ENCODE data around the gene BBC3. TPM values are rescaled to one million over a fixed set of nuclear protein-coding genes. Genes with fewer than 3 reads are reported as not detected.

The BBC3 gene
- polyA plus RNA-seq, 1 donor (not counting 4 experiments of a cell fraction or from before 2014, with no cell fraction given): 1.1 TPM

DNA sequence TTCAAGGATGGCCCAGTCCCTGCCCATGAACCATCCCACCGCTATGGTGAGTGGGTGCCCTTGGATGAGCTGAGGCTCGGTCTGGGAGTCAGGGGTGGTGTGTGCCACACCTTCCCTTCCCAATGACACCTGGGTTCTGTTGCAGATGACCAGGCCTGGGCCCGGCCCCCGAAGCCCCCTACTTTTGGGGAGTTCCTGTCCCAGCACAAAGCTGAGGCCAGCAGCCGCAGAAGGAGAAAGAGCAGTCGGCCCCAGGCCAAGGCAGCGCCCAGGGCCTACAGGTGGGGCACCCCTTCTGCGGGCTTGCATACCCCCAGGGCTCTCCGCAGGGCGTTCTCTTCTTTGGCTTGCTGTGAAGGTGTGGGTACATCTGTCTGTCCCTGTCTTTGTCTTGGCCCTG, 39.4 kb upstream of the BBC3 start:
- dilution Hi-C loops (cut with MboI; ENCODE audit: extremely low pct_ligation_motif_present, low sequenced_read_pairs): no loop called here
- H3K9me1 ChIP-seq (ENCODE audit: control insufficient read depth, extremely low read depth, insufficient read depth, low read length): no peaks in the 10 kb centered on the region
- peaks cover 7 to 12% of the 10 kb centered on the region in 2 experiments for H3K36me3 ChIP-seq (ENCODE audit: control insufficient read depth in 2 of 2, extremely low read depth in 1 of 2, insufficient read depth in 2 of 2, low read length in 2 of 2)
- no peak overlapping the region for H3K27ac ChIP-seq (ENCODE audit: control insufficient read depth, insufficient read depth, low read length)
- no peaks in the 10 kb centered on the region for H3K9me3 ChIP-seq (ENCODE audit: control insufficient read depth, low read depth, low read length)
- H2AFZ ChIP-seq (ENCODE audit: control insufficient read depth, low read length): no peak overlapping the region
- no peaks in the 10 kb centered on the region for H3K79me2 ChIP-seq (ENCODE audit: control insufficient read depth, insufficient read depth, low read length)
- H3K4me2 ChIP-seq (ENCODE audit: control insufficient read depth, extremely low read depth, insufficient read depth, low read depth, low read length): no peak overlapping the region
- peaks cover 3% of the 10 kb centered on the region for H4K20me1 ChIP-seq (ENCODE audit: control insufficient read depth, extremely low read depth, insufficient read depth, low read length)
- FAIRE-seq: no peak
- H3K4me1 ChIP-seq (ENCODE audit: control insufficient read depth, extremely low read depth, insufficient read depth, low read length): peaks cover 11% of the 10 kb centered on the region
- H3K4me3 ChIP-seq (ENCODE audit: control insufficient read depth in 2 of 3, extremely low read depth in 1 of 3, insufficient read depth in 2 of 3, low read depth in 1 of 3, low read length in 3 of 3): no peak overlapping the region
- H3K27me3 ChIP-seq (ENCODE audit: control insufficient read depth, extremely low read depth, insufficient read depth, low read length): no peaks in the 10 kb centered on the region
- TF ChIP-seq EZH2 (IDR thresholded peaks at IDR 0.05; ENCODE audit: low read length): no peak
- TF ChIP-seq, protein P1, sequence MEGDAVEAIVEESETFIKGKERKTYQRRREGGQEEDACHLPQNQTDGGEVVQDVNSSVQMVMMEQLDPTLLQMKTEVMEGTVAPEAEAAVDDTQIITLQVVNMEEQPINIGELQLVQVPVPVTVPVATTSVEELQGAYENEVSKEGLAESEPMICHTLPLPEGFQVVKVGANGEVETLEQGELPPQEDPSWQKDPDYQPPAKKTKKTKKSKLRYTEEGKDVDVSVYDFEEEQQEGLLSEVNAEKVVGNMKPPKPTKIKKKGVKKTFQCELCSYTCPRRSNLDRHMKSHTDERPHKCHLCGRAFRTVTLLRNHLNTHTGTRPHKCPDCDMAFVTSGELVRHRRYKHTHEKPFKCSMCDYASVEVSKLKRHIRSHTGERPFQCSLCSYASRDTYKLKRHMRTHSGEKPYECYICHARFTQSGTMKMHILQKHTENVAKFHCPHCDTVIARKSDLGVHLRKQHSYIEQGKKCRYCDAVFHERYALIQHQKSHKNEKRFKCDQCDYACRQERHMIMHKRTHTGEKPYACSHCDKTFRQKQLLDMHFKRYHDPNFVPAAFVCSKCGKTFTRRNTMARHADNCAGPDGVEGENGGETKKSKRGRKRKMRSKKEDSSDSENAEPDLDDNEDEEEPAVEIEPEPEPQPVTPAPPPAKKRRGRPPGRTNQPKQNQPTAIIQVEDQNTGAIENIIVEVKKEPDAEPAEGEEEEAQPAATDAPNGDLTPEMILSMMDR (optimal IDR thresholded peaks at IDR 0.05 in 1 of 3, IDR thresholded peaks at IDR 0.05 in 1 of 3, conservative IDR thresholded peaks at IDR 0.05 in 1 of 3; ENCODE audit: extremely low read depth in 1 of 3, insufficient read depth in 2 of 3, low read length in 3 of 3): no peak
- no peak for DNase-seq (ENCODE audit: low read depth, low spot score)
- H3K9ac ChIP-seq (ENCODE audit: control insufficient read depth, extremely low read depth, insufficient read depth, low read length): no peak overlapping the region

DNA sequence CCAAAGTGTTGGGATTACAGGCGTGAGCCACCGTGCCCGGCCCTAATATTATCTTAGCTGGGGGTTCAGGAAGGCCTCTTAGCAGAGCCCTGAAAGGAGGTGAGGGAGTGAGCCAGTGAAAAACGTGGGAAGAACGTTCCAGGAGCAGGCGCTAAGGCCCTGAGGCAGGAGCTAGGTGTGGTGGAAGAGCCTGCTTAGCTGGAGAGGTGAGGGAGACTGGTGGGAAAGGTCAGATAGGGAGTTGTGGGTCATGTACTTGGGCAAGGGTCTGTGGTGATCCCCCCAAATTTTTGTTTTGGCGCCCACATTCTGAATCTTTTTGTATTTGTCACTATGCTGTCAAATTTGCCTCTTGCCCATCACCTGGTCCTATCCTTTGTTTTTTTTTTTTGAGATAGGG, 38.6 kb upstream of the BBC3 start:
- no peak for TF ChIP-seq EZH2 (IDR thresholded peaks at IDR 0.05; ENCODE audit: low read length)
- TF ChIP-seq, protein P1 (optimal IDR thresholded peaks at IDR 0.05 in 1 of 3, IDR thresholded peaks at IDR 0.05 in 1 of 3, conservative IDR thresholded peaks at IDR 0.05 in 1 of 3; ENCODE audit: extremely low read depth in 1 of 3, insufficient read depth in 2 of 3, low read length in 3 of 3): no peak
- Histone ChIP-seq H3K36me3 (ENCODE audit: control insufficient read depth in 2 of 2, extremely low read depth in 1 of 2, insufficient read depth in 2 of 2, low read length in 2 of 2) (peaks cover 7 to 9% of the 10 kb centered on the region in 2 experiments), H3K9ac (ENCODE audit: control insufficient read depth, extremely low read depth, insufficient read depth, low read length) (no peak overlapping the region), H3K79me2 (ENCODE audit: control insufficient read depth, insufficient read depth, low read length) (no peaks in the 10 kb centered on the region), H3K9me3 (ENCODE audit: control insufficient read depth, low read depth, low read length) (no peaks in the 10 kb centered on the region), H3K9me1 (ENCODE audit: control insufficient read depth, extremely low read depth, insufficient read depth, low read length) (no peaks in the 10 kb centered on the region), H3K27ac (ENCODE audit: control insufficient read depth, insufficient read depth, low read length) (no peak overlapping the region), H2AFZ (ENCODE audit: control insufficient read depth, low read length) (no peak overlapping the region), H3K4me3 (ENCODE audit: control insufficient read depth in 2 of 3, extremely low read depth in 1 of 3, insufficient read depth in 2 of 3, low read depth in 1 of 3, low read length in 3 of 3) (no peak overlapping the region), H4K20me1 (ENCODE audit: control insufficient read depth, extremely low read depth, insufficient read depth, low read length) (peaks cover 3% of the 10 kb centered on the region), H3K4me2 (ENCODE audit: control insufficient read depth, extremely low read depth, insufficient read depth, low read depth, low read length) (no peak overlapping the region), H3K27me3 (ENCODE audit: control insufficient read depth, extremely low read depth, insufficient read depth, low read length) (no peaks in the 10 kb centered on the region), H3K4me1 (ENCODE audit: control insufficient read depth, extremely low read depth, insufficient read depth, low read length) (peaks cover 11% of the 10 kb centered on the region)
- FAIRE-seq (no peak), DNase-seq (ENCODE audit: low read depth, low spot score) (no peak)
- dilution Hi-C loops (cut with MboI; ENCODE audit: extremely low pct_ligation_motif_present, low sequenced_read_pairs): no loop called here
